Erythroblast (primary cell): ENCODE data around the gene CTAGE1.
"Not testable (repeated sequence)": the region's sequence is repeated elsewhere in the genome, so short reads cannot be mapped to it uniquely, and the experiment has no call there.

Experiments used
- DNase-seq, 2 experiments: peaks; one replicate each; lab custom pipeline; 2025; lab: John Stamatoyannopoulos, UW
- GATA1 ChIP-seq: IDR thresholded peaks from 2 replicates; pipeline ENCODE4 v1.6.1; 2011; ENCODE audit warnings: low read depth, mild to moderate bottlenecking, control low read depth, low read length, moderate library complexity
- POLR2A ChIP-seq: IDR thresholded peaks from 2 replicates; pipeline ENCODE4 v1.6.1; 2011; ENCODE audit warnings: mild to moderate bottlenecking, low read length

The CTAGE1 gene

GRCh38 chr18:22417496-22418188 is at the start of gene CTAGE1:
Gene CTAGE1, minus strand, starts transcription at chr18:22417915. Its CDS starts 104 bp downstream, at chr18:22417811.
- no peak for DNase-seq
- TF ChIP-seq GATA1 (no peak), POLR2A (no peak)

- DNase-seq = no peak
- TF ChIP-seq GATA1 = no peak
- TF ChIP-seq POLR2A = no peak
Measured at GRCh38 chr18:22466608-22467395, 49.1 kb upstream of the CTAGE1 start.

GRCh38 chr18:22465859-22466457 is 48.2 kb upstream of the CTAGE1 start:
- peak in 1 of 2 experiments; percentile 33 for DNase-seq
- TF ChIP-seq GATA1 (no peak), POLR2A (no peak)

GRCh38 chr18:22463076-22463475 is 45.4 kb upstream of the CTAGE1 start:
- DNase-seq = no peak
- TF ChIP-seq POLR2A = no peak
- TF ChIP-seq GATA1 = no peak

- no peak for DNase-seq
- no peak for TF ChIP-seq POLR2A
- TF ChIP-seq GATA1 = no peak
Measured at GRCh38 chr18:22459491-22459890, 41.8 kb upstream of the CTAGE1 start.

GRCh38 chr18:22457524-22457923 is 39.8 kb upstream of the CTAGE1 start:
- no peak for TF ChIP-seq POLR2A
- no peak for TF ChIP-seq GATA1
- no peak for DNase-seq

GRCh38 chr18:22456547-22456946 is 38.8 kb upstream of the CTAGE1 start:
- TF ChIP-seq POLR2A (no peak), GATA1 (no peak)
- DNase-seq = no peak

GRCh38 chr18:22456116-22456480 is 38.4 kb upstream of the CTAGE1 start:
- DNase-seq = no peak
- no peak for TF ChIP-seq GATA1
- TF ChIP-seq POLR2A = no peak

- no peak for TF ChIP-seq POLR2A
- no peak for TF ChIP-seq GATA1
- DNase-seq = no peak
Measured at GRCh38 chr18:22455425-22456115, 37.9 kb upstream of the CTAGE1 start.

GRCh38 chr18:22453315-22453714 is 35.6 kb upstream of the CTAGE1 start:
- DNase-seq = no peak
- TF ChIP-seq POLR2A (no peak), GATA1 (no peak)

- peak; percentile 29 to 49 for DNase-seq
- TF ChIP-seq GATA1 (no peak), POLR2A (no peak)
Measured at GRCh38 chr18:22452226-22452668, 34.5 kb upstream of the CTAGE1 start.

GRCh38 chr18:22451796-22452195 is 34.1 kb upstream of the CTAGE1 start:
- peak; percentile 29 to 43 for DNase-seq
- TF ChIP-seq POLR2A (no peak), GATA1 (no peak)

- not testable (repeated sequence) for DNase-seq
Measured at GRCh38 chr18:22450766-22451165, 33.1 kb upstream of the CTAGE1 start.

- not testable (repeated sequence) for DNase-seq
Measured at GRCh38 chr18:22450318-22450717, 32.6 kb upstream of the CTAGE1 start.

GRCh38 chr18:22449753-22450152 is 32.0 kb upstream of the CTAGE1 start:
- DNase-seq = not testable (repeated sequence)
